ENCODE measurements around the gene GTPBP4. TPM values are rescaled to one million over a fixed set of nuclear protein-coding genes. Genes with fewer than 3 reads are reported as not detected.

GTPBP4 gene
- total and polyA plus RNA-seq, 9 of the 15 experiments (the other 6 are each of a cell fraction or from before 2014, with no cell fraction given): 79.0 to 155 (median 128) TPM

DNA sequence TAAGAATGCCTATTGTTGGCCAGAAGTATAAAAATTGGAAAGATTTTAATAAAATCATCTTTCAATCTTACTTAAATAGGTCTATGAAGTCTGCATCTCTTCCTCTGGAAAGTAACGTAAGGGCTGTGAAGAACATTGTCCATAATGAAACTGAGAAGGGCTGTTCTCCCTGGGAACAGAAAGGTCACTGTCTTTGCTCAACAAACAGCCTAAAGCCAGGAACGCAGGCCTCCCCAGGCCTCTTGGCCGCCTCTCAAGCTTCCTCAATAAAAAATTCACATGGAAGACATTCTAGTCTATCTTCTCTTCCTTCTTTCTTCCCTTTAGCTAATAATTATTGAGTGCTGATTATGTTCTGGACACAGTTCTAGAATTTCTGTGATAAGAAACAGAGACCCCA is 46.5 kb downstream of the GTPBP4 start:
- peaks cover 15% of the 10 kb centered on the region; the same call in 1 of the 3 replicates for H3K36me3 ChIP-seq (ENCODE audit: control insufficient read depth, insufficient read depth, low read length)
- no peak overlapping the region for H3K4me2 ChIP-seq (ENCODE audit: insufficient read depth, low read length)
- no TSS peak for BruUV-seq (replicated peaks)
- peaks cover 2 to 3% of the 10 kb centered on the region in 2 experiments; a peak in 2 of 5 replicates for H3K4me1 ChIP-seq (replicated peaks in 1 of 2; ENCODE audit: control insufficient read depth in 2 of 2, insufficient read depth in 2 of 2, low read length in 2 of 2)
- DNase-seq (ENCODE audit: extremely low read depth in 1 of 4, low spot score in 3 of 4): no peak
- ChIA-PET POLR2A (interaction anchor here (0.7 to 2.6 kb wide), 4 partner anchors 10 to 21 kb away, joined by 3 to 12 read pairs (median 4); partner anchors contain the start of gene WDR37), CTCF (ENCODE audit: low intra/inter-chr PET ratio) (no interaction called here)
- no peak overlapping the region for H2AFZ ChIP-seq (ENCODE audit: low read depth, low read length)
- TF ChIP-seq ZC3H11A (IDR thresholded peaks at IDR 0.05; ENCODE audit: low read depth, low read length): no peak
- TF ChIP-seq EP400 (IDR thresholded peaks at IDR 0.05): no peak
- no peak for TF ChIP-seq C11orf30 (IDR thresholded peaks at IDR 0.05; ENCODE audit: low read depth)
- TF ChIP-seq STAT5B (CRISPR knock-in tag; IDR thresholded peaks at IDR 0.05): no peak
- intact Hi-C loops (cut with micrococcal nuclease): no loop called here
- no peaks in the 10 kb centered on the region for H3K27me3 ChIP-seq (ENCODE audit: control insufficient read depth in 2 of 2, insufficient read depth in 2 of 2, low read length in 2 of 2)
- H3K79me2 ChIP-seq (ENCODE audit: control insufficient read depth, insufficient read depth, low read length): no peaks in the 10 kb centered on the region
- in situ Hi-C loops (cut with MboI): no loop called here
- no peaks in the 10 kb centered on the region; the same call in 1 of the 2 replicates for H4K20me1 ChIP-seq (replicated peaks; ENCODE audit: control insufficient read depth, insufficient read depth, low read length)
- no peaks in the 10 kb centered on the region for H3K9me3 ChIP-seq (replicated peaks; ENCODE audit: control insufficient read depth, insufficient read depth, low read depth, low read length)
- H3K9ac ChIP-seq (ENCODE audit: insufficient read depth in 1 of 2, low read depth in 2 of 2, low read length in 2 of 2): no peak overlapping the region
- ATAC-seq: no peak
- no peak overlapping the region for H3K4me3 ChIP-seq
- H3K9me1 ChIP-seq (ENCODE audit: control insufficient read depth, insufficient read depth, low read length): no peaks in the 10 kb centered on the region
- H3K27ac ChIP-seq (ENCODE audit: extremely low read depth, low read depth, low read length): no peak overlapping the region
- WGBS (ENCODE audit: insufficient coverage, low coverage, missing lambda C conversion rate): 74% methylated on average over 3 of the region's 3 CpGs
- no peak for FAIRE-seq

DNA sequence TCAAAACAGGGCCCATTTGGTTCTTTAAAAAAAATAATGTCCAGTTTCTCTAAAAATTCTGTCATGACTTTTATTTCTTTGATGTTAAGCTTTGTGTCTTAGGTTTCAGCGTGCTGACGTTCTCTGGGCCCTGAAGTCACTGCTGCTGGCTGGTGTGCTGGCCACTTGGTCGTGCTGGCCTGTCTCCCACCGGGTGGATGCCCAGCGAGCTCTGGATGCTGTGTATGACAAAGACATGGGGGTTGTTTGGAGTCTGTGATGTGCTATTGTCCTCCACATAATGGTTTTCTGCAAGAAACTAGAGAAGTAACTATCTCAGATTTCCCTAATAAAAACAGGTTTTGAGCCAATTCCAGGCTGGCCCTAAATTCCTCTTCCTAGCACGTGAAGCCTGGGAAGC is 47.0 kb downstream of the GTPBP4 start:
- H3K9me1 ChIP-seq (ENCODE audit: control insufficient read depth, insufficient read depth, low read length): no peaks in the 10 kb centered on the region
- H3K4me3 ChIP-seq: no peak overlapping the region
- no peaks in the 10 kb centered on the region for H3K27me3 ChIP-seq (ENCODE audit: control insufficient read depth in 2 of 2, insufficient read depth in 2 of 2, low read length in 2 of 2)
- H3K4me2 ChIP-seq (ENCODE audit: insufficient read depth, low read length): no peak overlapping the region
- in situ Hi-C loops (cut with MboI) (no loop called here), intact Hi-C loops (cut with micrococcal nuclease) (no loop called here)
- ATAC-seq: no peak
- POLR2A ChIA-PET: interaction anchor here (0.7 to 3.4 kb wide), 5 partner anchors 10 to 21 kb away, joined by 3 to 25 read pairs (median 4); partner anchors contain the start of genes IDI1 and WDR37
- no TSS peak for BruUV-seq (replicated peaks)
- H3K4me1 ChIP-seq (replicated peaks in 1 of 2; ENCODE audit: control insufficient read depth in 2 of 2, insufficient read depth in 2 of 2, low read length in 2 of 2): peaks cover 2 to 3% of the 10 kb centered on the region in 2 experiments; a peak in 2 of 5 replicates
- no peak for DNase-seq (ENCODE audit: extremely low read depth in 1 of 4, low spot score in 3 of 4)
- H3K27ac ChIP-seq (ENCODE audit: extremely low read depth, low read depth, low read length): no peak overlapping the region
- no peaks in the 10 kb centered on the region for H3K79me2 ChIP-seq (ENCODE audit: control insufficient read depth, insufficient read depth, low read length)
- H3K9ac ChIP-seq (ENCODE audit: insufficient read depth in 1 of 2, low read depth in 2 of 2, low read length in 2 of 2): no peak overlapping the region
- no peaks in the 10 kb centered on the region; the same call in 1 of the 2 replicates for H4K20me1 ChIP-seq (replicated peaks; ENCODE audit: control insufficient read depth, insufficient read depth, low read length)
- H2AFZ ChIP-seq (ENCODE audit: low read depth, low read length): no peak overlapping the region
- 47% methylated on average over 6 of the region's 6 CpGs for WGBS (ENCODE audit: insufficient coverage, low coverage, missing lambda C conversion rate)
- H3K36me3 ChIP-seq (ENCODE audit: control insufficient read depth, insufficient read depth, low read length): peaks cover 19% of the 10 kb centered on the region
- CTCF ChIA-PET (ENCODE audit: low intra/inter-chr PET ratio): no interaction called here
- FAIRE-seq: no peak
- no peaks in the 10 kb centered on the region for H3K9me3 ChIP-seq (replicated peaks; ENCODE audit: control insufficient read depth, insufficient read depth, low read depth, low read length)
- TF ChIP-seq ELF2 (CRISPR knock-in tag; IDR thresholded peaks at IDR 0.05): no peak
- TF ChIP-seq PHF21A (IDR thresholded peaks at IDR 0.05; ENCODE audit: borderline replicate concordance, low read depth): no peak
- no peak for TF ChIP-seq ZNF766 (CRISPR knock-in tag; conservative IDR thresholded peaks at IDR 0.05)
- no peak for TF ChIP-seq STAG1 (CRISPR knock-in tag; IDR thresholded peaks at IDR 0.05; ENCODE audit: borderline replicate concordance)
- no peak for TF ChIP-seq SREBF1 (IDR thresholded peaks at IDR 0.05; ENCODE audit: borderline replicate concordance, low read depth, low read length)
- TF ChIP-seq, protein P1, sequence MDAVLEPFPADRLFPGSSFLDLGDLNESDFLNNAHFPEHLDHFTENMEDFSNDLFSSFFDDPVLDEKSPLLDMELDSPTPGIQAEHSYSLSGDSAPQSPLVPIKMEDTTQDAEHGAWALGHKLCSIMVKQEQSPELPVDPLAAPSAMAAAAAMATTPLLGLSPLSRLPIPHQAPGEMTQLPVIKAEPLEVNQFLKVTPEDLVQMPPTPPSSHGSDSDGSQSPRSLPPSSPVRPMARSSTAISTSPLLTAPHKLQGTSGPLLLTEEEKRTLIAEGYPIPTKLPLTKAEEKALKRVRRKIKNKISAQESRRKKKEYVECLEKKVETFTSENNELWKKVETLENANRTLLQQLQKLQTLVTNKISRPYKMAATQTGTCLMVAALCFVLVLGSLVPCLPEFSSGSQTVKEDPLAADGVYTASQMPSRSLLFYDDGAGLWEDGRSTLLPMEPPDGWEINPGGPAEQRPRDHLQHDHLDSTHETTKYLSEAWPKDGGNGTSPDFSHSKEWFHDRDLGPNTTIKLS (IDR thresholded peaks at IDR 0.05; ENCODE audit: borderline replicate concordance, low read depth): no peak
- no peak for TF ChIP-seq ZNF224 (CRISPR knock-in tag; IDR thresholded peaks at IDR 0.05)
- TF ChIP-seq, protein P2, sequence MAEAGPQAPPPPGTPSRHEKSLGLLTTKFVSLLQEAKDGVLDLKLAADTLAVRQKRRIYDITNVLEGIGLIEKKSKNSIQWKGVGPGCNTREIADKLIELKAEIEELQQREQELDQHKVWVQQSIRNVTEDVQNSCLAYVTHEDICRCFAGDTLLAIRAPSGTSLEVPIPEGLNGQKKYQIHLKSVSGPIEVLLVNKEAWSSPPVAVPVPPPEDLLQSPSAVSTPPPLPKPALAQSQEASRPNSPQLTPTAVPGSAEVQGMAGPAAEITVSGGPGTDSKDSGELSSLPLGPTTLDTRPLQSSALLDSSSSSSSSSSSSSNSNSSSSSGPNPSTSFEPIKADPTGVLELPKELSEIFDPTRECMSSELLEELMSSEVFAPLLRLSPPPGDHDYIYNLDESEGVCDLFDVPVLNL (CRISPR knock-in tag; IDR thresholded peaks at IDR 0.05; ENCODE audit: low read depth): no peak
- TF ChIP-seq JUNB (CRISPR knock-in tag; conservative IDR thresholded peaks at IDR 0.05): no peak
- TF ChIP-seq RAD21 (CRISPR knock-in tag; conservative IDR thresholded peaks at IDR 0.05 in 1 of 2, IDR thresholded peaks at IDR 0.05 in 1 of 2): no peak

Measured in K562 (cell line).